Measurements from ENCODE around the gene PBXIP1. TPM values are rescaled to one million over a fixed set of nuclear protein-coding genes. Genes with fewer than 3 reads are reported as not detected.
"Not testable (repeated sequence)": the region's sequence is repeated elsewhere in the genome, so short reads cannot be mapped to it uniquely, and the experiment has no call there.

The PBXIP1 gene
- polyA plus RNA-seq, 1 experiment = 83.1 TPM

DNA sequence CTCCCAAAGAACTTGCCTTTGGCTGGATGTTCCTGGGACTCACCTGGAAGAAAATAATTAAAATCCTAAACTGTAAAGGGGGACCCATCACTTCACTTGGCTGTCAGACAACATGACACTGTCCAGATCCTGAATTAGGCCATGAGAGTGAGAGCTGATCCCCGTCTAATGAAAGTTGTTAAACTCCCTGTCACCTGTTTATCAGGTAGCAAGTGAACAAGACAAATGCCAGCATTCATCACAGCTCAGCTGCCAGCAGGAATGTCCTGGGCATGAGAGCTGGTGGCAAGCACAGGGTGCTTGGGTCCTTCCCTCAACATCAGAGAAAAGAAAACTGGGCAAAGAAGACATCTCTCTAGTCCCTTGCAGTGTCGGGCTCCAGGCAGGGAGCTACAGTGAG lies 43.1 kb downstream of the PBXIP1 start:
- TF ChIP-seq, protein P1, sequence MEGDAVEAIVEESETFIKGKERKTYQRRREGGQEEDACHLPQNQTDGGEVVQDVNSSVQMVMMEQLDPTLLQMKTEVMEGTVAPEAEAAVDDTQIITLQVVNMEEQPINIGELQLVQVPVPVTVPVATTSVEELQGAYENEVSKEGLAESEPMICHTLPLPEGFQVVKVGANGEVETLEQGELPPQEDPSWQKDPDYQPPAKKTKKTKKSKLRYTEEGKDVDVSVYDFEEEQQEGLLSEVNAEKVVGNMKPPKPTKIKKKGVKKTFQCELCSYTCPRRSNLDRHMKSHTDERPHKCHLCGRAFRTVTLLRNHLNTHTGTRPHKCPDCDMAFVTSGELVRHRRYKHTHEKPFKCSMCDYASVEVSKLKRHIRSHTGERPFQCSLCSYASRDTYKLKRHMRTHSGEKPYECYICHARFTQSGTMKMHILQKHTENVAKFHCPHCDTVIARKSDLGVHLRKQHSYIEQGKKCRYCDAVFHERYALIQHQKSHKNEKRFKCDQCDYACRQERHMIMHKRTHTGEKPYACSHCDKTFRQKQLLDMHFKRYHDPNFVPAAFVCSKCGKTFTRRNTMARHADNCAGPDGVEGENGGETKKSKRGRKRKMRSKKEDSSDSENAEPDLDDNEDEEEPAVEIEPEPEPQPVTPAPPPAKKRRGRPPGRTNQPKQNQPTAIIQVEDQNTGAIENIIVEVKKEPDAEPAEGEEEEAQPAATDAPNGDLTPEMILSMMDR (IDR thresholded peaks at IDR 0.05; ENCODE audit: insufficient read depth, low read depth, low read length) = no peak
- peaks cover 2% of the 10 kb centered on the region; the same call in 1 of the 2 replicates for H3K27me3 ChIP-seq (ENCODE audit: control insufficient read depth, insufficient read depth, low read length)
- no peaks in the 10 kb centered on the region for H3K36me3 ChIP-seq (ENCODE audit: control insufficient read depth, insufficient read depth, low read length)
- H3K4me3 ChIP-seq (ENCODE audit: low read depth, low read length) = no peak overlapping the region
- ChIA-PET CTCF (interaction anchor here (1.1 to 1.5 kb wide), 2 partner anchors 24 to 27 kb away, joined by 3 to 6 read pairs; partner anchors contain the start of gene PMVK), POLR2A (no interaction called here)
- DNase-seq (ENCODE audit: low read depth) = no peak

DNA sequence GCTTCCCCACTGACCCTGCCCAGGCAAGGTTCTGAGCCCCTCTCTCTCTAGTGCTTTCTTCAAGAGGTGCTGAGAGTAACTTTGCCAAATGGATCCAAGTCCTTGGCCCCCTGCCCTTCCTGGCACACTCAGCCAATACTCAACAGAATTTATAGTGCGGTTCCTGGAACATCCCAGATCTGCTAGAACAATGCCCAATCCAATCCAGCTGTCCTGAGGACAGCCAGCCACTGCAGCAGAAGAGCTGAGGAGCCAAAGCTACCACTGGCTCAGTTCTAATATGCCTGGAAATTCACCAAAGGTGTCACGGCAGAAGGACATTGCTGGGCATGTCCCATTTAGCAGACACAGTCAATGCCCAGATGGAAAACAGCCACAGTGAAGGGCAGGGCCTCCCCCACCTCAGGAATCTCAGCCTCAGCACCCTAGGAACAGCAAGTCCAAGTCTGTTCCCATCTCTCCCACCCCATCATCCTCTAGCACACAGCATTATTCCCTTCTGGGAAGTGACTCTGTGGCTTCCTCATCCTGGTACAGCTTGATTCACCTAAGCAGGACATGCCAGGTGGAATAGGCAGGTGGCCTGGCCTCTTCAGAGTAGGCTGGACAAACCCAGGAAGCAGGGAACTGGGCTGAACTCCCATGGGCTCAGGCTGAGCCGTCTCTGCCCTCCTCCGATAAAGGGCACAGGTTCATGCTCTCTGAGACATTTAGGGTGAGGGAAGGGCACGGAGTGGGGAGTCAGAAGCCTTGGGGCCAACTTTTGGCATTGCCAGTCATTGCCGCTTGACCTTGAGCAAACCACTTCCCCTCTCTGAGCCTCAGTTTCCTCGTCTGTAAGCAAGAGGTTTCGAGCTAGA lies 44.0 kb downstream of the PBXIP1 start:
- Histone ChIP-seq H3K27me3 (ENCODE audit: control insufficient read depth, insufficient read depth, low read length) (peaks cover 2% of the 10 kb centered on the region; the same call in 1 of the 2 replicates), H3K36me3 (ENCODE audit: control insufficient read depth, insufficient read depth, low read length) (no peaks in the 10 kb centered on the region), H3K4me3 (ENCODE audit: low read depth, low read length) (no peak overlapping the region)
- no peak for DNase-seq (ENCODE audit: low read depth)
- TF ChIP-seq, protein P1 (IDR thresholded peaks at IDR 0.05; ENCODE audit: insufficient read depth, low read depth, low read length) = no peak
- POLR2A ChIA-PET = no interaction called here
- CTCF ChIA-PET = interaction anchor here (1.5 kb wide), 1 partner anchor 24 kb away, joined by 6 read pairs; the partner anchor contains the start of gene PMVK

GRCh38 chr1:154910851-154911250 lies 45.0 kb downstream of the PBXIP1 start:
- peaks cover 2% of the 10 kb centered on the region; the same call in 1 of the 2 replicates for H3K27me3 ChIP-seq (ENCODE audit: control insufficient read depth, insufficient read depth, low read length)
- no peak for DNase-seq (ENCODE audit: low read depth)
- H3K36me3 ChIP-seq (ENCODE audit: control insufficient read depth, insufficient read depth, low read length) = no peaks in the 10 kb centered on the region
- POLR2A ChIA-PET = no interaction called here
- H3K4me3 ChIP-seq (ENCODE audit: low read depth, low read length) = no peak overlapping the region
- TF ChIP-seq, protein P1 (IDR thresholded peaks at IDR 0.05; ENCODE audit: insufficient read depth, low read depth, low read length) = no peak
- CTCF ChIA-PET = interaction anchor here (1.7 kb wide), 1 partner anchor 174 kb away, joined by 5 read pairs; no protein-coding TSS in a partner anchor

- Histone ChIP-seq H3K36me3 (ENCODE audit: control insufficient read depth, insufficient read depth, low read length) (no peaks in the 10 kb centered on the region), H3K27me3 (ENCODE audit: control insufficient read depth, insufficient read depth, low read length) (peaks cover 2% of the 10 kb centered on the region; the same call in 1 of the 2 replicates), H3K4me3 (ENCODE audit: low read depth, low read length) (no peak overlapping the region)
- ChIA-PET CTCF (interaction anchor here (1.2 to 1.7 kb wide), 3 partner anchors 8 to 176 kb away, joined by 3 to 5 read pairs (median 3); no protein-coding TSS in a partner anchor), POLR2A (no interaction called here)
- DNase-seq (ENCODE audit: low read depth) = no peak
- TF ChIP-seq, protein P1 (IDR thresholded peaks at IDR 0.05; ENCODE audit: insufficient read depth, low read depth, low read length) = no peak
These were observed 47.0 kb downstream of the PBXIP1 start for GRCh38 chr1:154908937-154909336.

GRCh38 chr1:154908129-154908528 lies 47.8 kb downstream of the PBXIP1 start:
- CTCF ChIA-PET = interaction anchor here (1.1 to 1.3 kb wide), 3 partner anchors 9 to 177 kb away, joined by 3 read pairs; no protein-coding TSS in a partner anchor
- POLR2A ChIA-PET; DNase-seq (ENCODE audit: low read depth); H3K4me3 ChIP-seq (ENCODE audit: low read depth, low read length); H3K27me3 ChIP-seq (ENCODE audit: control insufficient read depth, insufficient read depth, low read length); H3K36me3 ChIP-seq (ENCODE audit: control insufficient read depth, insufficient read depth, low read length): not testable (repeated sequence)

Data from BJ (cell line).